GM18870 (cell line): Measurements from ENCODE around the gene RAB35.

Source experiments
- ATAC-seq: cut with Tn5 transposase; IDR thresholded peaks from one replicate; pipeline ENCODE4 v1.9.1; 2021; ENCODE audit warnings: moderate library complexity; ENCODE audit not compliant: unreplicated experiment

RAB35 gene

DNA sequence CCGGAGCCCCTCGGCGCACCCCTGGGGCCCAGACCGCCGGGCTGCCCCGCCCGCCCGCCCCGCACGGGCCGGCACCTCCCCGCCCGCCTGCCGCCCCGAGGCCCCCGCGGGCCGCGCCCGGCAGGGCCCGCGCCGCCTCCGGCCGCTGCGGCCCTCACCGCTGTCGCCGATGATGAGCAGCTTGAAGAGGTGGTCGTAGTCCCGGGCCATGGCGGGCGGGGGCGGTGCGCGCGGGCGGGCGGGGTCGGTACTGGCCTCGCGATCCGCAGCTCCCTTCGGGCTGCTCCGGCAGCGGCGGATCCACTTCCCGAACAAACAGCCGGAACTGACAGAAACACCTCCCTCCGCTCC lies at the start of gene RAB35:
Gene RAB35 (minus strand): TSS at position 313 of the 351 bp plus-strand sequence. CDS start 103 bp downstream, at position 210.
- ATAC-seq, result no peak

DNA sequence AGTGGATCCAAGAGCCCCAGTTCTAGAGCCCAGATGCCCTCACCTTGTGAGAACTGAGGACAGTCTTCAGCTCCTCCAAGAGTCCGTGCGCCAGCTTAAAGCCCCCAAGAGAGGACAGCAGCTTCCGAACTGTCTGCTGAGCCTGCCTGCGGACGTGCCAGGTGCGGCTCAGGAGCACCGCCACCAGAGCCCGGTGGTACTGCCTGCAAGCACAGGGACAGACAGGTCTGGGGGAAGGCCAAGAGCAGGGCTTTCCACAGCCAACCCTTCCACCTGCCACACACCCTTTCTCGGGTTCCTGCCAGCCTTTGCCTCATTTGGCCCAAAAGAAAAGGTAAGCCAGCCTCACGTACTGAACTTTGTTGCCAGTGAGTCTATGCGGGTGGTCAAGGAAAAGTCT lies 47.7 kb upstream of the RAB35 start:
- no peak for ATAC-seq

DNA sequence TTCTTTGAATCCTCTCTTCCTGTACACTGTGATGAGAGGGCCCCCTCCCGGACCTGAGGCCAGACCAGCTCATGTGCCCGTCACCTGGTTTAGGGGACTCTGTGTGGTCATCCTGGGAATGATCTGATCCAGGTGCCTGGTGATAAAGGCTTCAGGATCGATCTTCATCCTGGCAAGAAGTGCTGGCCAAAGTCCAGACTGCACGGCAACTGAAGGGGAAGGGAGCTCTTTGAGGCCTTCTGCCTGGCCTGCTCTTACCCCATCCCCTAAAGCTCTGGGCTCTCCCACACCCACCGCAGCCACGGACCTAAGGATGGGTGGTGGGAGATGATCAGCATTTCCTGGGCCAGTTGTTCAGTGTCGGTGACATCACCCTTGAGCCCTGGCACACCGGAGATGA lies 46.2 kb upstream of the RAB35 start:
- ATAC-seq, result no peak

DNA sequence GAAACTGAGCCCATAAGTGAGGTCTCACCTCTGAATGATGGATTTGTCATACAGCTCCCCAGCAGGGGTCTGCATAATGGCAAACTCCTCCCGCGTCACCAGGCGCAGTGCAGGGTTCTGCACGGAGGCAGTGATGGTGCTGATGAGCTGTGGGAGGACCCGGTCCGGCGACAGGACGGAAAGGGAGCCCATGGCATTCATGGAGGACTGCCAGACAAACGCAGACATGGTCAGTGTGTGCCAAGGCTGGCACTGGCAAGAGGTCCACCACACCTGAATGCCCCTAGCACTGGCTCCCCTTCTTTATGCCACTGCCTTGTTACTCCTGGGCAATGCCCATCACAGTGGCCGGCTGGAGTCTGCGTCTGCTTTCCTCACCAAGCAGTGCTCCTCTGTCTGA lies 45.3 kb upstream of the RAB35 start:
- ATAC-seq, result no peak

DNA sequence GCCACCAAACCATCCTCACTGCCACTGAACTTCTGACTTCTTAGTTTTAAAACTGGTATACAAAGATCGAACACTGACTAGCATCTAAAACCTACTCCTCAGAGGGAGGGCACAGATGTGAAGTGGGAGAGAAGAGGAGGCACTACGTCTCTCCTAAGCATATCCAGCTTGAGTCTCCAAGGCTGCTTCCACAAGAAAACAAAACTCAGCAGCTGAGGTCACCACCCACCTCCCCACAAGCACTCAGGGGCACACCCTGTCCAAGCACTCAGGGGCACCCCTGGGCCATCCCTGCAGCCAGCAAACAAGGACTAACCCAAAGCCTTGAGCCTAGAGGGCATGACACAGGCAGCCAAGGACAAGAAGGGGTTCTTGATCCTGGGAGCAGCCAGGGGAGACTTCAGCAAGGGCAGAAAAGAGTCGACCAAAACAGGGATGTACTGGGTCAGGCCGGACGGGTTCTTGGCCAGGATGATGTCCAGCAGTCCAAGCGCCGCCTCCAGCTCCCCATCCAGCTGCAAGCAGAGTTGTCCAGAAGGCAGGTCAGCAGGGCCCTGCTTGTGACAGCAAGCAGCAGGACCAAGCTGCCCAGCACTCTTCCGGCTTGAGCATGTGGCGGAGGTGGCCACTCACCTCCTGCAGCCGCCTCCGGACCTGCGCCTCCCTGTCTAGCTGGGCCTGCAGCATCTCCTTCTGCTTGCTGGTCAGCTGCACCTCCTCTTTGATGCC lies 43.1 kb upstream of the RAB35 start:
- no peak for ATAC-seq

DNA sequence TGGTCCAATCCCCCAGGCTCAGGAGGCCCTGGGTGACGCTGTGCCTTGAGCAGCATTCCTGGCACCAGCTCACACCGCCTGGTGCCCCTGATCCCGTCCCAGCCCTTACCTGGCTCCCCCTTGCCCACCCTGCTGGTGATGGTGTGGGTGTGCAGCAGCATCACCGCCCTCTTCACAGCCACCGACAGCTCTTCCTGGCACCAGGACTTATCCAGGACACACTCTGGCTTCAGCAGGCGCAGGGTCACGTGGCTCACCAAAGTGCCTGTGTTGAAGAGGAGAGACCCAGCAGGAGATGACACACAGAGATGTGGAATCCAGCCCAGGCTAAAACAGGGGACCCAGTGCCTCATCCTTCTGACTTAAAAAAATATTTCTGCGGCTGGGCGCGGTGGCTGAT lies 41.8 kb upstream of the RAB35 start:
- ATAC-seq, result no peak

DNA sequence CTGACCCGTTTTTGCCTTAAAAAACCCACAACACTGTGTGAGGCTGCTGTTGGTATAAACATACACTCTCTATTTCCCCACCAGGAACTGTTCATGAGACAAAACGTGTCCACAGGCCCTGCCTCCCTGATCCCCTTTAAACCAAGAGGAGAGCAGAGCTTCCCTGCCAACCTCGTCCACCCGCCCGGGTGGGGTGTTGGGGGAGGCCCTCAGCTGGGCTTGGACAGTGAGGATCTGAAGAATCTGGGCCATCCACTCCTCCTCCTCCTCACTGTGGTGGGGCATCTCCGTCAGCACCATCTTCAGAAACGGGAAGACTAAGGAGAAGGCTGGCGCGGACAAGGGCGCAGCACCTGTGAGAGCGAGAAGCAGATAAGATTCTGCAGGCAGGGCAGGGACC lies 41.1 kb upstream of the RAB35 start:
- ATAC-seq, result no peak

DNA sequence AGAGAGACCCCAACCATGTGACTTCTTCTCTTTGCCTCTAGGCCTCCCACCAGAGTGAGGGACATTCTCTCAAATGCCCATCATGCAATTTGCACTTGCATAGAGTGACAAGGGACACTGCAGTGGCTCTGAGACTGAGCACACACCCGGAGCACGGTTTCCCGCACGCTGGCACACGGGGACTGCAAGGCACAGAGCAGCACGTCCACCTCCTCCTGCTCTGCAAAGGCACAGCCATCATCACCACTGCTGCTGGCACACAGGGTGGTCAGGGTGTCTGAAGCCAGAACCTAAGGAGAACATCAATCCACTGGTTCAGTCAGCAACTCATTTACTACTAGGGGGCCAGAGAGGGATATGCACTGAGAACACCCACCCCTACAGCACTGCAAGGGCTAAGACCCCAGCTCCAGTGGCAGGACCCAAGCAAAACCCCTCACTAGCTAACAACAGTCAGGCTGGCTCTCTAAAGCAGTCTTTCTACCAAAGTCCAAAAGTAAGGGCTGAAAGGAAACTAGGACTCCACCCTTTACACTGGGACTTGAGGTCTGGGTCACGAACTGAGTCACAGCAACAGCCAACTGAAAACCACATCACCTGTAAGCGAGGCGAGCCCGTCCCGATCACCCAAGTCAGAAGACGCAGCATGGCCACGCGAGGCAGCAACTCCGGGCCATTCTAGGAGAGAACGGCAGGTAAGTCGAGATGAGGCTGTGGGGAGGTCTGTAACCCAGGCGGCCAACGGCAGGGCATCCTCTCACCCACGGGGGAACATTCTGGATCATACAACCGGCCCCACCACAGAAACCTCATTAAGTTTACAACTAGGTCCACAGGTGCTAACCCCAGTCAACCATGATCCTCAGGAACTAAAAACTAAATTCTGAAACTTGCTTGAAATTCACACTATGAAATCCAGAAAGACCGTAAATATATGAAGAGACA lies 40.0 kb upstream of the RAB35 start:
- ATAC-seq, result no peak

DNA sequence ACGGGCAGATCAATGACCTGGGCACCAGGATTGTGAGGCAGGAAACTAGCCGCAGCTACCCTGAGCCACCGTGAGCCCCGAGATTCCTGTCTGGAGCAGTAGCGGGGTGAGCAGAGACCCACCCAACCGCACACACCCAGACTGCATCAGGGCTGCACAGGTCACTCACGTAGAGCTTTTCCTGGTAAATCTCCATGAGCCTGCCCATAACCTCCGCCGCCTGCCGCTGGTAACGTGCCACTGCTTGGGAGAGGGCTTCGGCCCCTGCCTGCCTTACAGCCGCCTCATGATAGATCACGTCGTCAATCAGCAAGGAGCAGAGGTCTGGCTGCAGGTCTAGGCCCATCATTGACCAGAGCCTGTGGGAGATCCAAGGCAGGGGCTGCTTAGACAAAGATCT lies 38.5 kb upstream of the RAB35 start:
- no peak for ATAC-seq

DNA sequence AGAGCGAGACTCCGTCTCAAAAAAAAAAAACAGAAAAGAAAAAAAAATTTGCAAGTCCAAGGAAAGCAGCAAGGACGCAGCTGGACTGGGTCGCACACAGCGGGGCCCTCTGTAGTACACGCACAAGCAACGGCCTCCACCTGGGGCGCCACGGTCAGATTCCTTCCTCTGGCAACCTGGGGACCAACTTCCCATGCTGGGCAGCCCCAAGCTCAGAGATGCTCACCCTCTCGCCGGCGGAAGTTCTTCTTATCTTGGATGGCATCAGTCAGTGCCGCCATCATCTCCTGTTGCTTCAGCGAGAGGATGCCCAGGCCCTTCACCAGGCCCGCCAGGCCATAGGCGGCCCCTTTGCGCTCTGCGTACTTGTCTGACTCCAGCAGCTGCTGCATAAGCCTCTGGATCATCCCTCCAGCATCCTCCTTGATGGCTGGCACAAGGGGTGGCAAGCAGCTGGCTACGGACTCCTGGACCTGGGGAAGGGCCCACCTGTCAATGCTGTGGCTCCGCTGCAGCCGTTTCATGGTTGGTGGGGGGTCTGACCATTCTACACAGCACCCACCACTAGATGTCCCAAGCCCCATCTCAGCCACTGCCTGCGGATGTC lies 34.5 kb upstream of the RAB35 start:
- no peak for ATAC-seq

DNA sequence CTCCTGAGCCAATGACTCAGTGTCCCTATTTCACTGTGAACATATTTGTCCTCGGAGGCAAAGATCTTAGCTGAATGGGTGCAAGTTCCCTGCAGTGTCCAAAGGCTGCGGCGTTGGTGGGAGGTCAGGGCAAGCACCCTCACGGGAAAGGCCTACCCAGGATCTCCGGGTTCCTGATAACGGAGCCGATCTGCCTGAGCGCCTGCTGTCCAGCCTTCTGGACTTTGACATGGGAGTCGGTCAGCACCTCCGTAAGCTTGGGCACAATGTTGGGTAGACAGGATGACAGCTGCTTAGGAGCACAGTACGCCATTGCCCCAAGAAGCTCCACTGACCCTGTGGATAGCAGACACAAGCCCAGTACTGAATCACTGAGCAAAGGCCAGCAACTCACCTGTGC lies 31.5 kb upstream of the RAB35 start:
- ATAC-seq, result no peak

DNA sequence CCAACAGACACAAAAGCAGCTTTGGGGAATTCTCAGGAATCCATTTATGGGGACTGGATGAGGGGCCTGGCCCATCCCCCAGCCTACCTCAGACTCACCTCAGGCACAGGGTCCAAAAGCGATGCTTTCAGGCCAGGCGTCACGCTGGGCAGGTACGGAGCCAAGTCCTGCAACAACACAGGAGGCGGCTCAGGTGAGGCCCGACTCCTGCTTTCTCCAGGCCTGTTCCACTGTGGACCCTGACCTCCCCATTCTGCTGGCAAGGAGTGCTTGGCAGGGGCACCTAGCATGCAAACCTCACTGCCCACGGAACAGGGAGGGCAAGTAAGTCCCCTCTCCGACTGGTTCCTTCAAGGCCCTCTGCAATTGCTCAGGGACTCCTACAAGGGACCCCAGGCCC lies 28.6 kb upstream of the RAB35 start:
- ATAC-seq, result no peak

DNA sequence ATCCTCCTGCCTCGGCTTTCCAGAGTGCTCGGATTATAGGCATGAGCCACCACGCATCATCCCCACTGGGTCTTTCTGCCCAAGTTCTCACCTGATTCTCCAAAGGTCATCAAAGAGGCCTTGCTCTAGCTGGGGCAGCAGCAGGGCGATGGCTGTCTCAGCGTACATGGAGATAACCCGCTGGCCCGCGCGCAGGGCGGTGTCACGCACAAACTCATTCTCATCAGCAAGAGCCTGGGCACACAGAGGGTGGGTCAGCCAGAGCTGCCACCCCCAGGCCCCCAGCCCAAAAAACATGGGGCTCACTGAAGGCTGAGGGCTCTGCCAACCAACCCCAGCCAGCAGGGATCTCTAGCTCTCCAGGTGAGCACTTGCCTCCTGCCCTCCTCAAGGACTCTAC lies 27.7 kb upstream of the RAB35 start:
- no peak for ATAC-seq

DNA sequence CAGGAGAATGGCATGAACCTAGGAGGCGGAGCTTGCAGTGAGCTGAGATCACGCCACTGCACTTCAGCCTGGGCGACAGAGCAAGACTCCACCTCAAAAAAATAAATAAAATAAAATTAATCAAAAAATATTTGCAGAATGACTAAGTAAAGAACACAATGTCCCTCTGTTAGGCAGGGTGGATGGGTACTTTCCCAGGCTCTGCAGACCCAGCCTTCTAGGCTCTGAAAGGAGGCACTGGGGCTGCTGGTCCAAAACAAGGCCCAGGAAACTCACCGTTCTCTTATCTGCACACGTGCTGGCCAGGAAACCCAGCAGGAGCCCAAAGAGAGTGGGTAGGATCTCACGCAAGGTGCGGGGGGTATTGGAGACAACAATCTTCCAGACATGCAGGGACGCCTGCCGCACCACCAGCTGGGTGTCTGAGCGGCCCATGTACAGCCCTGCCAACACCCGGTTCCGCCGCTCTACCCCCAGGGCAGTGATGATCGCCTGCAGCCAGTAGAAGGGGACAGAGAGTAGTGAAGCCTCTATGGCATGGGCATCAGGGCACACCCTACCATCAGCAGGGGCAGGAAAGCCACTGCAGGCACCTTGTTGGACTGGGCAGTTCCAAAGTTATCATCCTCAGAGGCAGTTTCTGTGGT lies 25.8 kb upstream of the RAB35 start:
- ATAC-seq, result no peak

DNA sequence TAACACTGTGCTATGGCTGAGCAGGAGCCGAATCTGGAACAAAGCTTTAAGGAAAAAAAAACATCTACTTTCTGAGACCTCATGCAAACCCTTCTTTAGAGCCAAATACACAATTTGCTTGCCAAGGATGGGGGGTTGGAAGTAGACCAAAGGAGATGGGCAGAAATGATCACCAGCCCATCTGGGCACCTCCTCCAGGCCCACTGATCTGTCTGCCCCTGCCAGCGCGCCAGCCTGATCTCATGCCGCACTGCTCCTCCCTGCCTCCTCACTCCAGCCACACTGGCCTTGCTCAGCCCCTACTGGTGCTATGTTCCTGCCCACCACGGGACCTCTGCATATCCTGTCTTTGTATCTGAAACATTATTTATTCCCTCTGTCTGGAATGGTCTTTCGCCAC lies 24.8 kb upstream of the RAB35 start:
- ATAC-seq, result no peak

DNA sequence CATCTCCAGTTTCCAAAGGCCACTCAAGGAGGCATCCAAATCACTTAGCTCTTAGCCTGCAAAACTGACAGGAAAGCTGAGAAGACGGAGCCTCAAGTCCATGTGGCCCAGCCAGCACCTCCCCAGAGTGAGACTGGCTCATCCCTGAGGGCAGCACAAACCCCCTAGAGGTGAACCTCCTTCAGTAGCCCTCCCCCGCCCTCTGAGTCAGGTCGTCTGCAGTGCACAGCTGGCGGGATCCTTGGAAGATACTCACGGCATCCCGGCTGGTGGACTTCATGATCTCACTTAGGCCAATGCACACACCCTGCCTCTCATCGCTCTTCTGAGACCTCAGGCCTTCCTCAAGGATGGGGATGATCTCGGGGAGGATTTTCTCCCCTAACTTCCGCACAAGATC lies 24.1 kb upstream of the RAB35 start:
- ATAC-seq, result no peak

DNA sequence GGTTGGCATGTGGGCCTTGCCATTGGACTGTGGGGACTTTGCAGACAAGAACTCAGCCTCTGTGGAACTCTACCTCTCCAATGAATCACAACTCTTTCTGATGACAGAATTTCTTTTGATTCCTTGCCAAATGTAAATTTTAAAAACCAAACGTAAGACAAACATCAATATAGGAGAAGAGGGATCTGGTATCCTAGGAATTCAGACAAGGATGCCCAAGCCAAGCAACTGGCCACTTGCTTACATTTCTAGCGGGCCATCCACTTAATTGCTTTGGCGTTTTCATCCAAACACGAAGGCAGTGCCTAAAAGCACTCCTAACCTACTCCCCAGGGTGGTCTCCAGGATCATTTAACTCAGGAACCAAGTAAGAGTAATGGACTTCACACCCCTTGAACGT lies 23.4 kb upstream of the RAB35 start:
- no peak for ATAC-seq

DNA sequence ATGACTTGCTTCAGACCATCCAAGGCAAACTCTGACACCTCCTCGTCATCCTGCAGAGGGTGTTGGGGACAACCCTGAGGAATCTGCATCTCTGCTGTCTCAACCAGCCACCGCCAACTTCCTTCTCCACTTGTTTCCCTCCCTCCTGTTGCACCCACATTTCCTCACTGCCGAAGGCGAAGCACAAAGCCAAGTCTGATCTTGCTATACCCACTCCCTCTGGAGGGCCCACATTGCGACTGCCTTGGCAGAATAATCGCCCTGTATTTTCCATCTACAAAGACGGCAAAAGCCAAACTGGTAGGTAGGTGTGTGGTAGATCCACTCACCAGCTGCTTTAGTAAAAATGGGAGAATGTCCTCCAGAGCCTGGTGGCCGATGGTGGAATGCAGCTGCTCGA lies 21.8 kb upstream of the RAB35 start:
- no peak for ATAC-seq

DNA sequence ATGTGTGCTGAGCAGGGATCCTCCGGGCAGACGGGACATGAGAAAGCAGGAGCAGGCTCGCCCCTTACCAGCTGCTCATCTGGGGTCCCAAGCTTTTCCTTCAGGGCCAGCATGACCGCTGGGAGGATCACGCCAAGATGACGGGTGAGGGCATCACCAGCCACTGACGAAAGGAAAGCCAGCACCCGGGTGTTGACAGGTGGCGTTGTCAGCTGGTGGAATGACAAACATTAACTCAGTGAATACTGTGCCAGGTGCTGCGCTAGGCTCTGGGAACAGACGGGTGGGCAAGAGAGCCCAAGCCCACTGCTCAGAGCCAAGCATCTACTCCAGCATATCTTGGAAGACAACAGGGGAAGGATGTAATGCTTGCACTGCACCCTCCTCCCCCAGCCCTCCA lies 21.3 kb upstream of the RAB35 start:
- ATAC-seq, result no peak

DNA sequence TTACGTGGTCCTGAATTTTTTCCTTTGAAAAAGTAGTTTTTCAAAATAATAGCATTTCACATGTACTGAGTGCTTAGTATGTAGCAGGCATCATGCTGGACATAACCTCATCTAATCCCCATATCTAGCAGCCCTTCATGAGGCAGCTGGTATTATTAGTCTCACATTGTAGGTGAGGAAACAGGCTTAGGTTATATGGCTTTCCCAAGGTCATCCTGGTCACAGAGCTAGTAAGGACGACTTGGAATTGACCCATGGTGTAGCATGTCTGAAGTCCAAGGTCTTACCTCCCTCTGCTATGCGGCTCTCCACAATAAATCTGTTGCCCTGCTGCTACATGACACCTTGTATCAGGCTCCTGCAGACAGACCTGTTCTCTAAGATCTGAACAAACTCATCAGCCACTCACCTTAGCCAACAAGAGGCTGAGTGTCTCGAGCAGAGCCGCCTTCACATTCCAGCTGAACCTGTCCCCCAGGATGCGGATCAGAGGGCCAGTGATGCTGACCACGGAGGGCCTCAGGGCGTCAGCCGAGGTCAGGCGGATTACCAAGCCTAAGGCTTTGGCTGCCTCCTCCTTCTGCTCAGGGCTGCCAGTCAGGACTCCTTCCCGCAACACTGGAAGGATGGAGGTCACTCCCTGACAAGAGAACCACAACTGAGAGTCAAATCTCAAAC lies 19.7 kb upstream of the RAB35 start:
- ATAC-seq, result no peak
